Transverse colon (tissue), 4 donors: ENCODE results near the gene TRIOBP.

ENCODE experiments used
- EP300 ChIP-seq: sonication (generic); formaldehyde crosslinking; IDR thresholded peaks from one replicate; pipeline ENCODE4 v1.6.1; 2017; ENCODE audit warnings: antibody characterized with exemption, low read depth
- POLR2A ChIP-seq: fragments of 450-650 bp; IDR thresholded peaks from one replicate; pipeline ENCODE4 v1.6.1; 2016; ENCODE audit warnings: antibody characterized with exemption, mild to moderate bottlenecking, moderate library complexity
- POLR2AphosphoS5 ChIP-seq, 3 donors: sonication (generic); formaldehyde crosslinking; IDR thresholded peaks; one replicate each; pipeline ENCODE4 v1.6.1; 2016; ENCODE audit warnings: antibody characterized with exemption in 3 of 3
- TF ChIP-seq, protein P1 (sequence below), 5 experiments: fragments of 200-600 bp in 3 of 5; fragments of 450-650 bp in 2 of 5; sonication (generic) in 3 of 5; IDR thresholded peaks; 1 replicate in 2 of 5; 2 replicates in 3 of 5; pipeline ENCODE4 v1.5.1; 2016 to 2017; ENCODE audit warnings: antibody characterized with exemption in 5 of 5, inconsistent platforms in 3 of 5, mild to moderate bottlenecking in 2 of 5, moderate library complexity in 1 of 5

DNA sequence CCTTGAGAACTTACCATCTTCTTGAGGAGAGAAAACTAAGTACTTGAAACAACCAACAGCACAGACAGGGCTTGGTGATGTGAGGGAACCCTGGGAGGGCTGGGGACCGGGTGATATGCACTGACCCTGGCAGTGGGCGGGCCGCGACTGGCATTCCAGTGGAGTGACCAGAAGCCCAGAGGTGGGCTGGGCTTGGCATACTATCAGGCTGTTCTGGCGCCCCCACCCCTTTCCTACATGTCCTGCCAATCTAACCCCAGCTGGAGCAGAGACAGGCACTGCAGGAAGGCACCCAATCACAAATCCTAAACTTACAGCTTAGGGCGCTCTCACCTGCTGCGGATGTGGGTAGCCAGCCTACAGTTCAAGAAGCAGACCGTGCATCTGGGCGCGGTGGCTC is 56.9 kb downstream of the TRIOBP start:
- TF ChIP-seq, protein P1, sequence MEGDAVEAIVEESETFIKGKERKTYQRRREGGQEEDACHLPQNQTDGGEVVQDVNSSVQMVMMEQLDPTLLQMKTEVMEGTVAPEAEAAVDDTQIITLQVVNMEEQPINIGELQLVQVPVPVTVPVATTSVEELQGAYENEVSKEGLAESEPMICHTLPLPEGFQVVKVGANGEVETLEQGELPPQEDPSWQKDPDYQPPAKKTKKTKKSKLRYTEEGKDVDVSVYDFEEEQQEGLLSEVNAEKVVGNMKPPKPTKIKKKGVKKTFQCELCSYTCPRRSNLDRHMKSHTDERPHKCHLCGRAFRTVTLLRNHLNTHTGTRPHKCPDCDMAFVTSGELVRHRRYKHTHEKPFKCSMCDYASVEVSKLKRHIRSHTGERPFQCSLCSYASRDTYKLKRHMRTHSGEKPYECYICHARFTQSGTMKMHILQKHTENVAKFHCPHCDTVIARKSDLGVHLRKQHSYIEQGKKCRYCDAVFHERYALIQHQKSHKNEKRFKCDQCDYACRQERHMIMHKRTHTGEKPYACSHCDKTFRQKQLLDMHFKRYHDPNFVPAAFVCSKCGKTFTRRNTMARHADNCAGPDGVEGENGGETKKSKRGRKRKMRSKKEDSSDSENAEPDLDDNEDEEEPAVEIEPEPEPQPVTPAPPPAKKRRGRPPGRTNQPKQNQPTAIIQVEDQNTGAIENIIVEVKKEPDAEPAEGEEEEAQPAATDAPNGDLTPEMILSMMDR (IDR thresholded peaks at IDR 0.05) = no peak
- TF ChIP-seq EP300 (no peak), POLR2A (no peak), POLR2AphosphoS5 (IDR thresholded peaks at IDR 0.05) (no peak)
